ENCODE results near the gene PLLP. TPM values are rescaled to one million over a fixed set of nuclear protein-coding genes. Genes with fewer than 3 reads are reported as not detected.

The PLLP gene
- total RNA-seq, 4 donors from 2014 or later: 15.5 to 38.5 (median 31.5) TPM

GRCh38 chr16:57299009-57299718, 14.7 kb upstream of the PLLP start:
- H3K4me1 ChIP-seq: peaks cover 5 to 35% (median 17%) of the 10 kb centered on the region in 3 donors
- peak overlapping the region; percentile 20 to 61 (median 52) for H3K4me3 ChIP-seq
- peak overlapping the region; percentile 75 to 96 (median 92) for H3K27ac ChIP-seq
- intact Hi-C loops (cut with DNase I): no loop called here
- TF ChIP-seq POLR2A (IDR thresholded peaks at IDR 0.05) (no peak), CTCF (IDR thresholded peaks at IDR 0.05) (peak in 1 of 6 experiments; percentile 21)
- no peaks in the 10 kb centered on the region for H3K36me3 ChIP-seq
- 15 to 16% methylated on average over 14 of the region's 14 CpGs for WGBS, 2 donors
- no peaks in the 10 kb centered on the region for H3K9me3 ChIP-seq
- DNase-seq: no peak
- no peaks in the 10 kb centered on the region for H3K27me3 ChIP-seq

DNA sequence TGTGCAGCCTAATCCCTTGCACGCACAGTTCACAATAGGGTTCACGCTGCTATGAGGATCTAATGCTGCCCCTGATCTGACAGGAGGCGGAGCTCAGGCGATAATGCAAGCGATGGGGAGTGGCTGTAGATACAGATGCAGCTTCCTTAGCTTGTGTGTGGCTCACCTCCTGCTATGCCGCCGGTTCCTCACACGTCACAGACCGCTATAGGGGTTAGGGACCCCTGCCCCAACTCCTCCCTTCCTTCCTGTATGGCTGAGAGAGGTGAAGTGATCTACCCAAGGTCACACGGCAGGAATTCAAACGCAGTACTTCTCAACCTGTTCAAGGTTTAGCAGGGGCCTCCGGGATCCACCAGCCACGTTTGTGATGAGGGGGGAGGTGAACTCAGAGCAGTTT, 13.4 kb upstream of the PLLP start:
- no peak overlapping the region for H3K4me3 ChIP-seq

DNA sequence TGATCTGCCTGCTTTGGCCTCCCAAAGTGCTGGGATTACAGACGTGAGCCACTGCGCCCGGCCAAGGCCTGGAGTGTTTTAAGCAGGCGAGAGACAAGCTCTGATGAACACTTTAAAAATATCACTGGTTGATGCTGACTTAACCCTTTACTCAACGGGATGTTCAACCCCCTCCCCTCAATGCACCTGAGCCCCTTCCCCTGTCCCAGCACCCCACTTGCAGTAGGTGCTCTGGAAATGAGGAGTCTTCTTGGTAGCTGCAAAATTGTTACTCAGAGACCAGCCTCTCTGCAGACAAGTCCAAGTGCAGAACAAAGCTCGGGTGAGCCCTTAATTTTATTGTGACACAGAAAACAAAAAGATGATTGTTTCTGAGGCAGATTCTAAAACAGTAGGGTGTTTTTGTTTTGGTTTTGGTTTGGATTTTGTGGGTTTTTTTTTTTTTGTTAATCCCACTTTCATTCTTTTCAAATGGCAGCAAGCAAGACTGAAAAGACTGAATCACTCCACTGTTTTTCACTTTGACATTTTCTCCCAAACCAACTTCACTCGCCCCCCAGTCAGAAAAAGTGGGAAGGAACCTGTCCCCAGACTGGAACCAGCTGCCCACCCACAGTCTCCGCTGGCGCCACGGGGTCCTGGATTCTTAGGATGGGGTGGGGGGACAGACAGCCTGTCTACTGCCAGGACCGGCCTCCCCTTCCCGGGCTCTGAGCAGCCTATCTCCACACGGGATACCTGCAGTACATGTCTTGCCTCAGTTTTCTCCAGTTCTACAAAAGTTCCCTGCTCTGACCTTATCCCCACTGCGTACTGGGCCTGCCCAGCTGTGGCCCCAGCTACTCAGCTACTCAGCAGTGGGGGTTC, 5.2 kb upstream of the PLLP start:
- H3K4me3 ChIP-seq: no peak overlapping the region
- DNase-seq: no peak
- H3K9me3 ChIP-seq: no peaks in the 10 kb centered on the region
- H3K27me3 ChIP-seq: peaks cover 0 to 3% (median 0%) of the 10 kb centered on the region in 4 donors
- intact Hi-C loops (cut with DNase I): loop anchor here (10.0 kb wide), 1 partner anchor 195 kb away; the partner anchor contains the start of gene CPNE2
- 54 to 71% methylated on average over 12 of the region's 14 CpGs for WGBS, 2 donors
- TF ChIP-seq CTCF (IDR thresholded peaks at IDR 0.05): no peak
- TF ChIP-seq POLR2A (IDR thresholded peaks at IDR 0.05): no peak
- H3K4me1 ChIP-seq: peaks cover 0 to 14% (median 6%) of the 10 kb centered on the region in 3 donors
- no peaks in the 10 kb centered on the region for H3K36me3 ChIP-seq
- peak overlapping the region in 1 of 4 donors; percentile 9 for H3K27ac ChIP-seq

More for the DNA sequence above, 13.4 kb upstream of the PLLP start:
- Histone ChIP-seq H3K36me3 (no peaks in the 10 kb centered on the region), H3K9me3 (no peaks in the 10 kb centered on the region), H3K27me3 (no peaks in the 10 kb centered on the region), H3K4me1 (peaks cover 5 to 32% (median 12%) of the 10 kb centered on the region in 3 donors), H3K27ac (no peak overlapping the region)
- no peak for TF ChIP-seq CTCF (IDR thresholded peaks at IDR 0.05)
- TF ChIP-seq POLR2A (IDR thresholded peaks at IDR 0.05): no peak
- intact Hi-C loops (cut with DNase I): no loop called here
- DNase-seq: no peak
- WGBS, 2 donors: 47 to 52% methylated on average over 5 to 9 of the region's 13 CpGs

- intact Hi-C loops (cut with DNase I): loop anchor here (10.0 kb wide), 1 partner anchor 191 kb away; the partner anchor contains the start of gene CPNE2
- Histone ChIP-seq H3K4me3 (peak overlapping the region in 1 of 4 donors; percentile 73), H3K4me1 (peaks cover 13 to 49% (median 27%) of the 10 kb centered on the region in 3 donors), H3K36me3 (no peaks in the 10 kb centered on the region), H3K9me3 (no peaks in the 10 kb centered on the region), H3K27ac (no peak overlapping the region), H3K27me3 (peaks cover 0 to 19% (median 0%) of the 10 kb centered on the region in 4 donors)
- WGBS, 2 donors: 76 to 92% methylated on average over 5 of the region's 5 CpGs
- TF ChIP-seq POLR2A (IDR thresholded peaks at IDR 0.05) (no peak), CTCF (IDR thresholded peaks at IDR 0.05) (no peak)
- no peak for DNase-seq
Observed at GRCh38 chr16:57285379-57285778, 907 bp upstream of the PLLP start.

All from esophagus squamous epithelium (tissue), 5 donors.